HCT116 (cell line): Measurements from ENCODE around the gene DRGX. TPM values are rescaled to one million over a fixed set of nuclear protein-coding genes. Genes with fewer than 3 reads are reported as not detected.

Source experiments
- ATAC-seq: fragments of 200-7000 bp; cut with Tn5 transposase; 2 replicates; pipeline ENCODE4 v1.9.1; 2020; ENCODE audit warnings: mild to moderate bottlenecking, moderate library complexity
- BruUV-seq: library from RNA; stranded (reverse); fragments of 400-500 nt; replicated peaks from 2 replicates; lab custom pipeline; 2021; lab: Mats Ljungman, UMichigan
- CTCF ChIA-PET: fragments of 300-600 bp; sonication (Branson Sonifier 250); formaldehyde crosslinking; loops from one replicate; lab custom pipeline; 2021; ENCODE audit warnings: antibody characterized with exemption; lab: Charles Lee
- POLR2A ChIA-PET: fragments of 300-600, 350-600 bp; sonication (Branson Sonifier 250); formaldehyde crosslinking; loops from one replicate; lab custom pipeline; 2021; ENCODE audit warnings: antibody characterized with exemption; lab: Charles Lee
- RAD21 ChIA-PET, 2 experiments: fragments of 300-600 bp; sonication (Branson Sonifier 250); formaldehyde crosslinking; loops; one replicate each; lab custom pipeline; 2023; ENCODE audit warnings: low total read pairs in 2 of 2; ENCODE audit not compliant: uncharacterized antibody in 2 of 2, unreplicated experiment in 2 of 2, low non-redundant PET in 1 of 2; lab: Charles Lee
- DNase-seq: peaks from one replicate; pipeline ENCODE4 v3.0.0-alpha.2; 2010; ENCODE audit warnings: low read depth, low spot score
- H2AFZ ChIP-seq: fragments of 200-600 bp; shearing (Covaris generic), sonication (generic); 2 replicates; pipeline ENCODE4 v1.6.1; 2017; ENCODE audit warnings: low read depth, mixed run types, mixed read lengths, antibody characterized with exemption, low read length; ENCODE audit not compliant: poor library complexity, severe bottlenecking
- H3K27ac ChIP-seq: 2 replicates; pipeline ENCODE4 v1.5.1; 2012; ENCODE audit warnings: low read depth, low read length
- H3K27me3 ChIP-seq: fragments of 200-600 bp; sonication (generic); 2 replicates; pipeline ENCODE4 v1.6.1; 2016; ENCODE audit warnings: mixed run types, low read length, mixed read lengths; ENCODE audit not compliant: insufficient read depth
- H3K36me3 ChIP-seq, 2 experiments: fragments of 200-500 bp in 1 of 2; fragments of 200-600 bp in 1 of 2; sonication (Bioruptor generic) in 1 of 2; sonication (generic) in 1 of 2; 2 replicates each; pipeline versions ENCODE4 v1.5.1 to v1.6.1; 2014 to 2016; ENCODE audit warnings: low read length in 2 of 2, inconsistent platforms in 1 of 2, mixed read lengths in 1 of 2, mixed run types in 1 of 2; ENCODE audit not compliant: insufficient read depth in 2 of 2, control insufficient read depth in 1 of 2
- H3K4me1 ChIP-seq, 2 experiments: fragments of 200-600 bp in 1 of 2; sonication (generic) in 1 of 2; 2 replicates each; pipeline versions ENCODE4 v1.5.1 to v1.6.1; 2012 to 2017; ENCODE audit warnings: low read length in 2 of 2, inconsistent platforms in 1 of 2, mild to moderate bottlenecking in 1 of 2, mixed read lengths in 1 of 2, mixed run types in 1 of 2, moderate library complexity in 1 of 2; ENCODE audit not compliant: insufficient read depth in 2 of 2, control insufficient read depth in 1 of 2
- H3K4me2 ChIP-seq: fragments of 200-600 bp; sonication (generic); 2 replicates; pipeline ENCODE4 v1.6.1; 2017; ENCODE audit warnings: mixed run types, low read length, mixed read lengths
- H3K4me3 ChIP-seq, 2 experiments: fragments of 200-600 bp in 1 of 2; sonication (generic) in 1 of 2; replicated peaks in 1 of 2; 2 replicates each; pipeline ENCODE4 v1.5.1; 2011 to 2016; ENCODE audit warnings: low read length in 2 of 2, control low read depth in 1 of 2, low read depth in 1 of 2, mild to moderate bottlenecking in 1 of 2, mixed read lengths in 1 of 2, mixed run types in 1 of 2
- H3K79me2 ChIP-seq: fragments of 200-600 bp; sonication (generic); 2 replicates; pipeline ENCODE4 v1.6.1; 2017; ENCODE audit warnings: mild to moderate bottlenecking, mixed run types, low read length, moderate library complexity, mixed read lengths; ENCODE audit not compliant: insufficient read depth
- H3K9ac ChIP-seq: fragments of 200-600 bp; sonication (generic); 2 replicates; pipeline ENCODE4 v1.6.1; 2016; ENCODE audit warnings: low read length, mixed read lengths
- H3K9me2 ChIP-seq: fragments of 200-600 bp; sonication (generic), shearing (Covaris generic); 2 replicates; pipeline ENCODE4 v1.6.1; 2017; ENCODE audit warnings: mixed run types, mild to moderate bottlenecking, moderate library complexity; ENCODE audit not compliant: insufficient read depth
- H3K9me3 ChIP-seq, 2 experiments: fragments of 200-500 bp in 1 of 2; fragments of 200-600 bp in 1 of 2; sonication (Bioruptor generic) in 1 of 2; sonication (generic) in 1 of 2; 2 replicates each; pipeline ENCODE4 v1.6.1; 2014 to 2017; ENCODE audit warnings: low read length in 2 of 2, mixed read lengths in 2 of 2, inconsistent platforms in 1 of 2, low read depth in 1 of 2, mild to moderate bottlenecking in 1 of 2, mixed run types in 1 of 2, moderate library complexity in 1 of 2; ENCODE audit not compliant: control insufficient read depth in 1 of 2, insufficient read depth in 1 of 2
- H4K20me1 ChIP-seq: fragments of 200-600 bp; sonication (generic), shearing (Covaris generic); 2 replicates; pipeline ENCODE4 v1.6.1; 2017; ENCODE audit warnings: mixed run types, mild to moderate bottlenecking, moderate library complexity; ENCODE audit not compliant: insufficient read depth
- EGR1 ChIP-seq: IDR thresholded peaks from 2 replicates; pipeline ENCODE4 v1.6.1; 2012; ENCODE audit warnings: low read depth
- ELF1 ChIP-seq: IDR thresholded peaks from 2 replicates; pipeline ENCODE4 v1.6.1; 2012; ENCODE audit warnings: low read depth, borderline replicate concordance
- EZH2 ChIP-seq: fragments of 200-600 bp; sonication (generic); IDR thresholded peaks from 2 replicates; pipeline ENCODE4 v1.6.1; 2017; ENCODE audit warnings: antibody characterized with exemption, mixed run types
- FOSL1 ChIP-seq: IDR thresholded peaks from 2 replicates; pipeline ENCODE4 v1.6.1; 2012; ENCODE audit warnings: low read depth
- JUND ChIP-seq: IDR thresholded peaks from 2 replicates; pipeline ENCODE4 v1.6.1; 2012
- POLR2A ChIP-seq: IDR thresholded peaks from 2 replicates; pipeline ENCODE4 v1.7.0; 2011; ENCODE audit warnings: borderline replicate concordance; ENCODE audit not compliant: insufficient read depth, insufficient read length; ENCODE audit errors: extremely low read depth
- POLR2AphosphoS5 ChIP-seq: IDR thresholded peaks from 2 replicates; pipeline ENCODE4 v1.6.1; 2011; ENCODE audit warnings: mild to moderate bottlenecking, low read depth, low read length, moderate library complexity
- RAD21 ChIP-seq: IDR thresholded peaks from 2 replicates; pipeline ENCODE4 v1.6.1; 2012; ENCODE audit warnings: low read depth, mild to moderate bottlenecking
- SIN3A ChIP-seq: IDR thresholded peaks from 2 replicates; pipeline ENCODE4 v1.6.1; 2012; ENCODE audit warnings: low read depth
- SP1 ChIP-seq: IDR thresholded peaks from 2 replicates; pipeline ENCODE4 v1.6.1; 2012; ENCODE audit warnings: low read depth
- SRF ChIP-seq: IDR thresholded peaks from 2 replicates; pipeline ENCODE4 v1.6.1; 2012; ENCODE audit warnings: low read depth
- YY1 ChIP-seq: IDR thresholded peaks from 2 replicates; pipeline ENCODE4 v1.6.1; 2011; ENCODE audit warnings: low read length, low read depth, moderate library complexity, mild to moderate bottlenecking; ENCODE audit not compliant: insufficient replicate concordance; ENCODE audit errors: extremely low read depth
- ZFX ChIP-seq: fragments of 450-650 bp; IDR thresholded peaks from 2 replicates; pipeline ENCODE4 v1.6.1; 2017
- ZNF274 ChIP-seq: fragments of 200-500 bp; sonication (Bioruptor generic); IDR thresholded peaks from 2 replicates; pipeline ENCODE4 v1.6.1; 2014; ENCODE audit warnings: mild to moderate bottlenecking, low read depth, low read length, inconsistent platforms
- intact Hi-C: fragments of 100-400 bp; cut with micrococcal nuclease; formaldehyde crosslinking; loops from 2 replicates; pipeline ENCODE4 v1.10.0; 2022
- total RNA-seq: library from RNA; stranded (reverse); gene quantifications from one replicate; pipeline ENCODE4 v1.2.1, GENCODE V29; 2021; ENCODE audit not compliant: unreplicated experiment
- TF ChIP-seq, protein P1 (sequence below), 3 experiments: fragments of 200-600 bp in 1 of 3; sonication (generic) in 1 of 3; IDR thresholded peaks in 2 of 3; conservative IDR thresholded peaks in 1 of 3; 2 replicates each; pipeline ENCODE4 v1.5.1; 2012 to 2017; ENCODE audit warnings: low read depth in 2 of 3, low read length in 2 of 3, antibody characterized with exemption in 1 of 3, borderline replicate concordance in 1 of 3, control low read depth in 1 of 3, mild to moderate bottlenecking in 1 of 3, mixed read lengths in 1 of 3, mixed run types in 1 of 3, moderate library complexity in 1 of 3; ENCODE audit not compliant: insufficient read depth in 1 of 3
- TF ChIP-seq, protein P2 (sequence below): IDR thresholded peaks from 2 replicates; pipeline ENCODE4 v1.6.1; 2011; ENCODE audit warnings: mild to moderate bottlenecking, low read length, moderate library complexity; ENCODE audit not compliant: insufficient replicate concordance; ENCODE audit errors: extremely low read depth
- TF ChIP-seq, protein P3 (sequence below): IDR thresholded peaks from 2 replicates; pipeline ENCODE4 v1.6.1; 2012; ENCODE audit warnings: low read depth
- TF ChIP-seq, protein P4 (sequence below): IDR thresholded peaks from 2 replicates; pipeline ENCODE4 v1.6.1; 2012

The DRGX gene
- total RNA-seq, 1 experiment from 2014 or later = not detected

DNA sequence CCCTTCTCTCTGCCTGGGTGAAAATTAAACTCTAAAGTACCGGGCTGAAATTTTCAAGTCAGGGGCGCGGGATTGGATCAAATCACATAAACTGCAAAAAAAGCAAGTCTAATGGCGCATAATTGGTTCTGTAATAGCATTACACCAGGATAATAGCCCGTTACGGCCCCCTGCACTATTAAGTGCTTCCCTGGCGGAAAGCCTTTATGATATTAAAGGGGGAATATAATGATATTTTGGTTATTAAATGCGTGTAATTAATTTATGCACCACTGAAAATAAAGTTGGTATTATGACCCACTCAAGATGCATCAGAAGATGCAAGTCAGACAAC is 744 bp upstream of the DRGX start:
- ATAC-seq (no peak), DNase-seq (no peak)
- Histone ChIP-seq H3K9me3 (no peaks in the 10 kb centered on the region), H3K4me3 (no peak overlapping the region), H2AFZ (no peak overlapping the region), H3K36me3 (no peaks in the 10 kb centered on the region), H4K20me1 (no peaks in the 10 kb centered on the region), H3K9ac (no peak overlapping the region), H3K4me2 (no peak overlapping the region), H3K27ac (no peak overlapping the region), H3K27me3 (peaks cover 38% of the 10 kb centered on the region), H3K9me2 (no peaks in the 10 kb centered on the region), H3K4me1 (no peaks in the 10 kb centered on the region), H3K79me2 (no peaks in the 10 kb centered on the region)
- intact Hi-C loops = no loop called here
- ChIA-PET RAD21 (no interaction called here), CTCF (no interaction called here), POLR2A (no interaction called here)
- TF ChIP-seq, protein P1, sequence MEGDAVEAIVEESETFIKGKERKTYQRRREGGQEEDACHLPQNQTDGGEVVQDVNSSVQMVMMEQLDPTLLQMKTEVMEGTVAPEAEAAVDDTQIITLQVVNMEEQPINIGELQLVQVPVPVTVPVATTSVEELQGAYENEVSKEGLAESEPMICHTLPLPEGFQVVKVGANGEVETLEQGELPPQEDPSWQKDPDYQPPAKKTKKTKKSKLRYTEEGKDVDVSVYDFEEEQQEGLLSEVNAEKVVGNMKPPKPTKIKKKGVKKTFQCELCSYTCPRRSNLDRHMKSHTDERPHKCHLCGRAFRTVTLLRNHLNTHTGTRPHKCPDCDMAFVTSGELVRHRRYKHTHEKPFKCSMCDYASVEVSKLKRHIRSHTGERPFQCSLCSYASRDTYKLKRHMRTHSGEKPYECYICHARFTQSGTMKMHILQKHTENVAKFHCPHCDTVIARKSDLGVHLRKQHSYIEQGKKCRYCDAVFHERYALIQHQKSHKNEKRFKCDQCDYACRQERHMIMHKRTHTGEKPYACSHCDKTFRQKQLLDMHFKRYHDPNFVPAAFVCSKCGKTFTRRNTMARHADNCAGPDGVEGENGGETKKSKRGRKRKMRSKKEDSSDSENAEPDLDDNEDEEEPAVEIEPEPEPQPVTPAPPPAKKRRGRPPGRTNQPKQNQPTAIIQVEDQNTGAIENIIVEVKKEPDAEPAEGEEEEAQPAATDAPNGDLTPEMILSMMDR (IDR thresholded peaks at IDR 0.05 in 2 of 3, conservative IDR thresholded peaks at IDR 0.05 in 1 of 3; ENCODE audit: borderline replicate concordance in 1 of 3, insufficient read depth in 1 of 3, low read depth in 2 of 3, low read length in 2 of 3) = no peak
- TF ChIP-seq, protein P2, sequence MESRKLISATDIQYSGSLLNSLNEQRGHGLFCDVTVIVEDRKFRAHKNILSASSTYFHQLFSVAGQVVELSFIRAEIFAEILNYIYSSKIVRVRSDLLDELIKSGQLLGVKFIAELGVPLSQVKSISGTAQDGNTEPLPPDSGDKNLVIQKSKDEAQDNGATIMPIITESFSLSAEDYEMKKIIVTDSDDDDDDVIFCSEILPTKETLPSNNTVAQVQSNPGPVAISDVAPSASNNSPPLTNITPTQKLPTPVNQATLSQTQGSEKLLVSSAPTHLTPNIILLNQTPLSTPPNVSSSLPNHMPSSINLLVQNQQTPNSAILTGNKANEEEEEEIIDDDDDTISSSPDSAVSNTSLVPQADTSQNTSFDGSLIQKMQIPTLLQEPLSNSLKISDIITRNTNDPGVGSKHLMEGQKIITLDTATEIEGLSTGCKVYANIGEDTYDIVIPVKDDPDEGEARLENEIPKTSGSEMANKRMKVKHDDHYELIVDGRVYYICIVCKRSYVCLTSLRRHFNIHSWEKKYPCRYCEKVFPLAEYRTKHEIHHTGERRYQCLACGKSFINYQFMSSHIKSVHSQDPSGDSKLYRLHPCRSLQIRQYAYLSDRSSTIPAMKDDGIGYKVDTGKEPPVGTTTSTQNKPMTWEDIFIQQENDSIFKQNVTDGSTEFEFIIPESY = no peak
- TF ChIP-seq, protein P3, sequence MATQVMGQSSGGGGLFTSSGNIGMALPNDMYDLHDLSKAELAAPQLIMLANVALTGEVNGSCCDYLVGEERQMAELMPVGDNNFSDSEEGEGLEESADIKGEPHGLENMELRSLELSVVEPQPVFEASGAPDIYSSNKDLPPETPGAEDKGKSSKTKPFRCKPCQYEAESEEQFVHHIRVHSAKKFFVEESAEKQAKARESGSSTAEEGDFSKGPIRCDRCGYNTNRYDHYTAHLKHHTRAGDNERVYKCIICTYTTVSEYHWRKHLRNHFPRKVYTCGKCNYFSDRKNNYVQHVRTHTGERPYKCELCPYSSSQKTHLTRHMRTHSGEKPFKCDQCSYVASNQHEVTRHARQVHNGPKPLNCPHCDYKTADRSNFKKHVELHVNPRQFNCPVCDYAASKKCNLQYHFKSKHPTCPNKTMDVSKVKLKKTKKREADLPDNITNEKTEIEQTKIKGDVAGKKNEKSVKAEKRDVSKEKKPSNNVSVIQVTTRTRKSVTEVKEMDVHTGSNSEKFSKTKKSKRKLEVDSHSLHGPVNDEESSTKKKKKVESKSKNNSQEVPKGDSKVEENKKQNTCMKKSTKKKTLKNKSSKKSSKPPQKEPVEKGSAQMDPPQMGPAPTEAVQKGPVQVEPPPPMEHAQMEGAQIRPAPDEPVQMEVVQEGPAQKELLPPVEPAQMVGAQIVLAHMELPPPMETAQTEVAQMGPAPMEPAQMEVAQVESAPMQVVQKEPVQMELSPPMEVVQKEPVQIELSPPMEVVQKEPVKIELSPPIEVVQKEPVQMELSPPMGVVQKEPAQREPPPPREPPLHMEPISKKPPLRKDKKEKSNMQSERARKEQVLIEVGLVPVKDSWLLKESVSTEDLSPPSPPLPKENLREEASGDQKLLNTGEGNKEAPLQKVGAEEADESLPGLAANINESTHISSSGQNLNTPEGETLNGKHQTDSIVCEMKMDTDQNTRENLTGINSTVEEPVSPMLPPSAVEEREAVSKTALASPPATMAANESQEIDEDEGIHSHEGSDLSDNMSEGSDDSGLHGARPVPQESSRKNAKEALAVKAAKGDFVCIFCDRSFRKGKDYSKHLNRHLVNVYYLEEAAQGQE = no peak
- TF ChIP-seq FOSL1 = no peak
- no peak for TF ChIP-seq POLR2AphosphoS5
- no peak for TF ChIP-seq POLR2A
- TF ChIP-seq EGR1 = no peak
- TF ChIP-seq YY1 = no peak
- no peak for TF ChIP-seq ZFX
- TF ChIP-seq JUND = no peak
- no peak for TF ChIP-seq RAD21
- no peak for TF ChIP-seq SP1
- TF ChIP-seq, protein P4, sequence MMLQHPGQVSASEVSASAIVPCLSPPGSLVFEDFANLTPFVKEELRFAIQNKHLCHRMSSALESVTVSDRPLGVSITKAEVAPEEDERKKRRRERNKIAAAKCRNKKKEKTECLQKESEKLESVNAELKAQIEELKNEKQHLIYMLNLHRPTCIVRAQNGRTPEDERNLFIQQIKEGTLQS = no peak
- TF ChIP-seq SIN3A = no peak
- TF ChIP-seq SRF = no peak
- TF ChIP-seq ZNF274 = no peak
- TF ChIP-seq EZH2 = no peak
- no peak for TF ChIP-seq ELF1
- no TSS peak for BruUV-seq
